Neuron (in vitro differentiated cells): ENCODE results near the gene ABCC1.
"Not testable (repeated sequence)": the region's sequence is repeated elsewhere in the genome, so short reads cannot be mapped to it uniquely, and the experiment has no call there.

Source experiments
- H2AFZ ChIP-seq: one replicate; pipeline ENCODE4 v1.6.1; 2013; ENCODE audit warnings: low read depth, mild to moderate bottlenecking, inconsistent platforms, low read length, moderate library complexity
- H3K27me3 ChIP-seq: one replicate; pipeline ENCODE4 v1.6.1; 2013; ENCODE audit warnings: low read length; ENCODE audit not compliant: insufficient read depth
- H3K36me3 ChIP-seq: one replicate; pipeline ENCODE4 v1.6.1; 2013; ENCODE audit warnings: low read length; ENCODE audit not compliant: insufficient read depth
- H3K4me1 ChIP-seq: one replicate; pipeline ENCODE4 v1.6.1; 2013; ENCODE audit warnings: low read length; ENCODE audit not compliant: insufficient read depth
- H3K4me3 ChIP-seq: 2 replicates; pipeline ENCODE4 v1.5.1; 2013; ENCODE audit warnings: mild to moderate bottlenecking, low read length, moderate library complexity
- H3K9me3 ChIP-seq: one replicate; pipeline ENCODE4 v1.6.1; 2013; ENCODE audit warnings: low read length

Gene ABCC1

DNA sequence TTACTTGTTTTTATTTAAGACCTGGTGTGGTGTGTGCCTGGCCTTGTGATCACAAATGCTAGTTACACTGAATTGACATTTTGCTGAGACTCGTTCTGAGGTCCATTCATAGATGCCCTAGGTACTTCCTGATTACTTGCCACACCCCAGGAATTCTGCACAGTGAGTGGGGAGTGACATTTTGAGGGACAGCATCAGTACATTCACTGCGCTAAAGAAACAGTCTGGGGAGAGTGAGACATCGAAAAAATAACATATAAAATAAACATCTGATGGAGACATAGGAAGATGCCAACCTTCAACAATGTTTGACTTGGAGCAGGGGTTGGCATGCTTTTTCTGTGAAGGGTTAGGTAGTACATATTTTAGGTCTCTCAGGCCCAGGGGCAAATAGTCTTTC, 30.4 kb downstream of the ABCC1 start:
- Histone ChIP-seq H3K36me3 (no peaks in the 10 kb centered on the region), H3K4me3 (no peak overlapping the region), H3K4me1 (no peaks in the 10 kb centered on the region), H3K27me3 (no peaks in the 10 kb centered on the region), H3K9me3 (peaks cover 8% of the 10 kb centered on the region), H2AFZ (no peak overlapping the region)

DNA sequence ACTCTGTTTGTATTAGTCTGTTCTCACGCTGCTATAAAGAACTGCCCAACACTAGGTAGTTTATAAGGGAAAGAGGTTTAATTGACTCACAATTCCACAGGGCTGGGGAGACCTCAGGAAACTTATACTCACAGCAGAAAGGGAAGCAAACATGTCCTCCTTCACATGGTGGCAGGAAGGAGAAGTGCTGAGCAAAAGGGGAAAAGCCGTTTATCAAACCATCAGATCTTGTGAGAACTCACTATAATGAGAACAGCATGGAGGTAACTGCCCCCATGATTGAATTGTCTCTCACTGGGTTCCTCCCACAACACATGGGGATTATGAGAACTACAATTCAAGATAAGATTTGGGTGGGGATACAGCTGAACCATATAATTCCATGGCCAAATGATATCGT, 30.9 kb downstream of the ABCC1 start:
- Histone ChIP-seq H3K4me3 (no peak overlapping the region), H3K36me3 (no peaks in the 10 kb centered on the region), H3K27me3 (no peaks in the 10 kb centered on the region), H3K4me1 (no peaks in the 10 kb centered on the region), H2AFZ (no peak overlapping the region), H3K9me3 (peaks cover 8% of the 10 kb centered on the region)

DNA sequence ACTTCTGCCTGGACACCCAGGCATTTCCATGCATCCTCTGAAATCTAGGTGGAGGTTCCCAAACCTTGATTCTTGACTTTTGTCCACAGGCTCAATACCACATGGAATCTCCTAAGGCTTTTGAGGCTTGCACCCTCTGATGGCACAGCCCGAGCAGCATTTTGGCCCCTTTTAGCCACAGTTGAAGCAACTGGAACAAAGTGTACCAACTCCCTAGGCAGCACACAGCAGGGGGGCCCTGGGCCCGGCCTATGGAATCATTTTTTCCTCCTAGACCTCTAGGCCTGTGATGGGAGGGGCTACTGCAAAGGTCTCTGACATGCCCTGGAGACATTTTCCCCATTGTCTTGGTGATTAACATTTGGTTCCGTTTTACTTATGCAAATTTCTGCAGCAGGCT, 32.0 kb downstream of the ABCC1 start:
- Histone ChIP-seq H3K9me3 (peaks cover 8% of the 10 kb centered on the region), H3K27me3 (no peaks in the 10 kb centered on the region), H3K4me1 (no peaks in the 10 kb centered on the region), H2AFZ (no peak overlapping the region), H3K4me3 (no peak overlapping the region), H3K36me3 (no peaks in the 10 kb centered on the region)

DNA sequence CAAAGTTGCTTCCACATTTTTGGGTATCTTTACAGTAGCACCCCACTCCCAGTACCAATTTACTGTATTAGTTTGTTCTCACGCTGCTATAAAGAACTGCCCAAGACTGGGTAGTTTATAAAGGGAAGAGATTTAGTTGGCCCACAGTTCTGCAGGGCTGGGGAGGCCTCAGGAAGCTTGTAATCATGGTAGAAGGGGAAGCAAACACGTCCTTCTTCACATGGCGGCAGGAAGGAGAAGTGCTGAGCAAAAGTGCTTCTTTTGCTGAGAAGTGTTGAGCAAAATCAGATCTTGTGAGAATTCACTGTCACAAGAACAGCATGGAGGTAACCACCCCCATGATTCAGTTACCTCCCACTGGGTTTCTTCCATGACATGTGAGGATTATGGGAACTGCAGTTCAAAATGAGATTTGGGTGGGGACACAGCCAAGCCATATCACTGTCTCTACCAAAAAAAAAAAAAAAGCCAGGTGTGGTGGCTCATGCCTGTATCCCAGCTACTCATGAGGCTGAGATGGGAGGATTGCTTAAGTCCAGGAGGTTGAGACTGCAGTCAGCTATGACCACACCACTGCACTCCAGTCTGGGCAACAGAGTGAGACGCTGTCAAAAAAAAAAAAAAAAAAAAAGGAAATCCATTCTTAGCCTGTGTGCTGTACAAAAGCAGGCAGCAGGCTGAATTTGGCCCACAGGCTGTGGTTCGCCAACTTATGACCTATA, 32.9 kb downstream of the ABCC1 start:
- H3K4me3 ChIP-seq, H3K9me3 ChIP-seq, H3K36me3 ChIP-seq, H3K27me3 ChIP-seq, H3K4me1 ChIP-seq, H2AFZ ChIP-seq: not testable (repeated sequence)

DNA sequence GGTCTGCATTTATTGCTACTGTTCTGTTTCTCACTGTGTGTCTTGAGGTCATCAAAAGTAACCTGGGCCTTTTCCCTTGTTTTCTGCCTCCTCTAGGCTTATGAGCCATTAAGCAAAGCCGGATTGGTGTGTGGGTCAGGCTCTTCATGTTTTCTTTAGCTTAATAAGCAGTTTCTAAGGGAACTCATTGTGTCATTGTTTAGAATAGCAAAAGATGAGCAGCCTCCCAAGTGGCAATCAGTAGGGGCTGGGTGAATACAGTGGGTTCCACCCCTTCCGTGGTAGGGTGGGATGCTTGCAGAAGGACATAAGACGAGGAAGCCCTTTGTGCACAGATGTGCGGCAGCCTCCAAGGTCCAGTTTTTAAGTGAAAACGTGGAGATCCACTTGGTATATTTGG, 34.5 kb downstream of the ABCC1 start:
- peaks cover 5% of the 10 kb centered on the region for H3K9me3 ChIP-seq
- H3K4me3 ChIP-seq = no peak overlapping the region
- no peak overlapping the region for H2AFZ ChIP-seq
- H3K36me3 ChIP-seq = no peaks in the 10 kb centered on the region
- peaks cover 4% of the 10 kb centered on the region for H3K4me1 ChIP-seq
- no peaks in the 10 kb centered on the region for H3K27me3 ChIP-seq

GRCh38 chr16:15985144-15985543, 35.7 kb downstream of the ABCC1 start:
- no peak overlapping the region for H3K4me3 ChIP-seq
- H3K9me3 ChIP-seq = peaks cover 4% of the 10 kb centered on the region
- no peaks in the 10 kb centered on the region for H3K27me3 ChIP-seq
- H2AFZ ChIP-seq = no peak overlapping the region
- H3K4me1 ChIP-seq = peaks cover 4% of the 10 kb centered on the region
- H3K36me3 ChIP-seq = no peaks in the 10 kb centered on the region

- H3K36me3 ChIP-seq = no peaks in the 10 kb centered on the region
- H2AFZ ChIP-seq = no peak overlapping the region
- H3K4me3 ChIP-seq = no peak overlapping the region
- H3K9me3 ChIP-seq = no peaks in the 10 kb centered on the region
- H3K4me1 ChIP-seq = peaks cover 4% of the 10 kb centered on the region
- H3K27me3 ChIP-seq = no peaks in the 10 kb centered on the region
Measured at GRCh38 chr16:15986261-15986660, 36.8 kb downstream of the ABCC1 start.

- Histone ChIP-seq H3K9me3 (no peaks in the 10 kb centered on the region), H3K27me3 (no peaks in the 10 kb centered on the region), H3K36me3 (no peaks in the 10 kb centered on the region), H3K4me3 (no peak overlapping the region), H3K4me1 (peaks cover 4% of the 10 kb centered on the region), H2AFZ (no peak overlapping the region)
Measured at GRCh38 chr16:15988268-15989013, 39.0 kb downstream of the ABCC1 start.

DNA sequence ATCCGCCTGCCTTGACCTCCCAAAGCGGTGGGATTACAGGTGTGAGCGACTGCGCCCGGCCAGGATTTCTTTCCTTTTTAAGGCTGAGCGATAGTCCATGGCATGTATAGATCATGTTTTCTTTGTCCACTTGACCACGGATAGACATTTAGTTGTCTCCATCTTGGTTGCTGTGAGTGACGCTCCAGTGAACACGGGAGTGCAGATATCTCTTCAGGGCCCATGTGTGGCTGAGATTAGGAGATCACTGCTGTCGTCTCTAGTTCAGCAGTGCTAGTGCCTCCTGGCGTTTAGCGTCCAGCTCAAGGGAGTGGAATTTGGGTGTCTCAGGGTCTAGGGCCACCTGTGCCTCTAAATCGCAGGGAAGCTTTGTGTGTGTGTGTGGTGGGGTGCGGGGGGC, 41.5 kb downstream of the ABCC1 start:
- Histone ChIP-seq H3K4me1 (peaks cover 4% of the 10 kb centered on the region), H3K9me3 (no peaks in the 10 kb centered on the region), H3K4me3 (no peak overlapping the region), H3K27me3 (no peaks in the 10 kb centered on the region), H3K36me3 (no peaks in the 10 kb centered on the region), H2AFZ (no peak overlapping the region)

GRCh38 chr16:15993128-15993527, 43.7 kb downstream of the ABCC1 start:
- no peak overlapping the region for H2AFZ ChIP-seq
- no peaks in the 10 kb centered on the region for H3K36me3 ChIP-seq
- H3K4me1 ChIP-seq = peaks cover 9% of the 10 kb centered on the region
- H3K4me3 ChIP-seq = no peak overlapping the region
- no peaks in the 10 kb centered on the region for H3K9me3 ChIP-seq
- no peaks in the 10 kb centered on the region for H3K27me3 ChIP-seq

DNA sequence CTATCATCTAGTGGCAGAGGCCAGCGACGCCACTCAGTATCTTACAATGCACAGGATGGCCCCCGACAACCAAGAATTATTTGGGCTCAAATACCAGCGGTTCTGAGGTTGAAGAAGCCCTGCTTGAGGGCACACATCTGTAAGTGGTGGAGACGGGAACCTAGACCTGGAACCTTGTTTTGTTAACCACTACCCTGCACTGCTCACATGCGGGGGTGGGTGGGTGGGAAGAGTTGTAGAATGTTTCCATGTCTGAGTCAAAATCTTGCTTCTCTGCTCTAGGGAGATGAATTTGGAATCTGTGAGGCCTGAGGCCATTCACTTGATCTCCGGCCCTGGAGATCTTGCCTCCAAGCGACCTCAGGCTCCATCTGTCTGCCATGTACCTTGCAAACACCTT, 44.1 kb downstream of the ABCC1 start:
- Histone ChIP-seq H3K27me3 (no peaks in the 10 kb centered on the region), H3K9me3 (no peaks in the 10 kb centered on the region), H3K36me3 (no peaks in the 10 kb centered on the region), H3K4me3 (no peak overlapping the region), H2AFZ (no peak overlapping the region), H3K4me1 (peaks cover 6% of the 10 kb centered on the region)

GRCh38 chr16:15993946-15994665, 44.7 kb downstream of the ABCC1 start:
- H3K4me3 ChIP-seq = no peak overlapping the region
- H3K9me3 ChIP-seq = no peaks in the 10 kb centered on the region
- peaks cover 6% of the 10 kb centered on the region for H3K4me1 ChIP-seq
- H3K36me3 ChIP-seq = no peaks in the 10 kb centered on the region
- H2AFZ ChIP-seq = no peak overlapping the region
- no peaks in the 10 kb centered on the region for H3K27me3 ChIP-seq

DNA sequence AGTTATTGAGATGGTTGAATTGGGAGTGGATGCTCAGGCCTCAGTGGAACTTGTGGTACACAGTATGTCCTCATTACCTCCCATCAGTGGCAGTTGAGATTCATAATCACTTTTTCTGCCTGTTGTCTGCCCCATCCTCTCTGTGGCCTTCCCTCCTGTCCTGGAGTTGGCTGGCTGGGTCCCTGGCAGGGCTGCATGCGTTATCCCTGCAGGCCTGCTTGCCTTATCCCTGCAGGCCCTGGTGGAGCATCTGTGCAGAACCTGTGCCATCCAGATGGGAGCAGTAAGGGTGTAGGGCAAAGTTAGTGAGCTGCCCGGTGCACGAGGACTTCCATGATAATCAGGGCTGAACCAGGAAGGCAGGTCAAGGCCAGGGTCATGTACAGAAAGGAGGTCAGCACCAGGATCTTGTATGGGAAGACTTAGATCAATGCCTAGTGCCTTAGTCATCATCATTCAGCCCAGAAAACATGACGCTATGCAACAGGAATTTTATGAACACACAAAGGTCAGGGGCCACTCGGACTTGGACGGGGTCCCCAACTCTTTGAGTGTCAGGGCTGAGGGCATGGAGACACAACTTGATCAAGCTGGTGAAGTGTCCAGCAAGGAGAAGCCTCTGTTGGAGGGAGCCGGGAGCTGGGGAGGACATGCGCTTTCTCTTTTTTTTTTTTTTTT, 47.2 kb downstream of the ABCC1 start:
- H3K9me3 ChIP-seq = no peaks in the 10 kb centered on the region
- H3K36me3 ChIP-seq = no peaks in the 10 kb centered on the region
- H3K4me3 ChIP-seq = no peak overlapping the region
- H2AFZ ChIP-seq = no peak overlapping the region
- peaks cover 6% of the 10 kb centered on the region for H3K4me1 ChIP-seq
- H3K27me3 ChIP-seq = no peaks in the 10 kb centered on the region
